Prostate gland (tissue), 2 donors: Measurements from ENCODE around the gene KRTAP12-4.

Source experiments
- POLR2A ChIP-seq: fragments of 450-650 bp; IDR thresholded peaks from one replicate; pipeline ENCODE4 v1.6.1; 2016; ENCODE audit warnings: antibody characterized with exemption, mild to moderate bottlenecking
- TF ChIP-seq, protein P1 (sequence below), 4 experiments: fragments of 200-600 bp in 2 of 4; fragments of 450-650 bp in 2 of 4; sonication (generic) in 2 of 4; IDR thresholded peaks; 1 replicate in 3 of 4; 2 replicates in 1 of 4; pipeline ENCODE4 v1.5.1; 2016 to 2019; ENCODE audit warnings: antibody characterized with exemption in 4 of 4, mild to moderate bottlenecking in 2 of 4, moderate library complexity in 2 of 4

DNA sequence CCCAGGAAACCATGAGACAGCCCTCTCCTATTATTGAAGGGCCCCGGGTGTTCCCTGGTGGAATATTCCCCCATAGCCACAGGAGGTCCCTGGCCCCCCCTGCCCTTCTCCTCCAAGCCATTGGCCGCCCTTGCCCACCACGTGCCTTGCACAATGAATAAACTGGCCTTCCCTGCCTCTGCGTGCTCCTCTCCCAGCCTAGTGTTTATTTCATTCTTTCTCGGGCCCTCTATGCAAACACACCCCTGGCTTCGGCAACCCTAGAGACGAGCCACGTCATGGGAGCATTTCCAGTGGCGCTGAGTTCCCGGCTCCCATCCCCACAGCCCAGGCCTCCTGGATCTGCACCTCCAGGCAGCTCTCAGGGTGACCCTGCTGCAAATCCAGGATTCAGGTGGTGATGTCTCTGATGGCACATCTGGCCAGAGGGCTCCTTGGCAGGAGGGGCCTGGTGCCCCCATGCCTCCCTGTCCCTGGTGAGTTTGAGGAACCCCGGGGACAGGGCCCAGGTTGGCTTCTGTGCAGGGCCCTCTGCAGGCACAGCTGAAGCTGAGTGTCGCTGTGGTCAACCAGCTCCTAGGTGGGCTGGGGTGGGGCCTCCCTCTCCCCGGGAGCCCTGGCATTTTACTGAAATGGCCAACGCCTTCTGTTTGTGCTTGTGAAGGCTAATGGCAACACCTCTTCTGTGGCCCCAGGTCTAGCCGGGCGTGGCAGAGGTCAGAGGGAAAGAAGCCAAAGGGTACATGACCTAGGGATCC lies 48.7 kb upstream of the KRTAP12-4 start:
- TF ChIP-seq, protein P1, sequence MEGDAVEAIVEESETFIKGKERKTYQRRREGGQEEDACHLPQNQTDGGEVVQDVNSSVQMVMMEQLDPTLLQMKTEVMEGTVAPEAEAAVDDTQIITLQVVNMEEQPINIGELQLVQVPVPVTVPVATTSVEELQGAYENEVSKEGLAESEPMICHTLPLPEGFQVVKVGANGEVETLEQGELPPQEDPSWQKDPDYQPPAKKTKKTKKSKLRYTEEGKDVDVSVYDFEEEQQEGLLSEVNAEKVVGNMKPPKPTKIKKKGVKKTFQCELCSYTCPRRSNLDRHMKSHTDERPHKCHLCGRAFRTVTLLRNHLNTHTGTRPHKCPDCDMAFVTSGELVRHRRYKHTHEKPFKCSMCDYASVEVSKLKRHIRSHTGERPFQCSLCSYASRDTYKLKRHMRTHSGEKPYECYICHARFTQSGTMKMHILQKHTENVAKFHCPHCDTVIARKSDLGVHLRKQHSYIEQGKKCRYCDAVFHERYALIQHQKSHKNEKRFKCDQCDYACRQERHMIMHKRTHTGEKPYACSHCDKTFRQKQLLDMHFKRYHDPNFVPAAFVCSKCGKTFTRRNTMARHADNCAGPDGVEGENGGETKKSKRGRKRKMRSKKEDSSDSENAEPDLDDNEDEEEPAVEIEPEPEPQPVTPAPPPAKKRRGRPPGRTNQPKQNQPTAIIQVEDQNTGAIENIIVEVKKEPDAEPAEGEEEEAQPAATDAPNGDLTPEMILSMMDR (IDR thresholded peaks at IDR 0.05): no peak
- no peak for TF ChIP-seq POLR2A
